HG03025 (cell line): ENCODE results near the gene CLMP.

Experiments used
- ATAC-seq: cut with Tn5 transposase; IDR thresholded peaks from one replicate; pipeline ENCODE4 v1.9.1; 2021; ENCODE audit warnings: mild to moderate bottlenecking, moderate library complexity; ENCODE audit not compliant: unreplicated experiment, low FRiP score

Gene CLMP

DNA sequence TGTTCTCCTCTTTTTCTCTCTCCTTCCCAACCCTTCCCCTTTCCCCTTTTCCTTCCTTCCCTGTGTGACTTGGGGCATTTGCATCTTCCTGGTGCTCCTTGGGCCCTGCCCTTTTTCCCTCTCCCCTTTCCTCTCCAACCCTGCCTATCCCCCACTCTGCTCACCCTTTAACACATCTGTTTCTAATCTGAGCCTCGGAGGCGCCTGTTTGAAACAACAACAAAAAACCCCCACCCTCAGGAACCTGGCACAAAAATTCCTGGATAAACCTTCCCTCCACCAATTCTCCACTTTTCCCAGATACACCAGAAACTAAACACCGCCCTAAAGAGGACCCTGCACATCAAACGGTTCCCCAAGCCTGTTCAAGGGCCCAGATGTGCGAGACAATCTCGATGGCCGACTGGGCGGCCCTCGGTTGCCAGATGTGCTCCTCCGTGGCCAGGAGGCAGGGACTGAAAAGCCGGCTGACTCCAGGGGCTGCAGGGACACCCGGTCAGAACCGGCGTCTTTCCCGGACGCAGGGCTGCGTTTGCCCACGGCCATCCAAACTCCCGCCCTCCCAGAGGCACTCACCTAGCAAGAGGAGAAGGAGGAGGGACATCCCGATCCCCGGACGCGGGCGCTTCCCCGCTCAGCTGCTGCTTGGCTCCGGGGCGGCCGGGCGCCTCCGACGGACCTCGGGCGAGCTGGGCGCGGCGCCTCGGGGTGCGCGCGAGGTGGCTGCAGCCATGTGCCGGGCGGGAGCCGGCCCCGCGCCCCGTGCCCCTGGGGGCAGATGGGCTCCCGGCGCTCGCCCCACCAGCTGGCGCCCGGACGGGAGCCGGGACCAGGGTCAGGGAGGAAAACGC lies 486 bp downstream of the CLMP start:
- no peak for ATAC-seq

- ATAC-seq = no peak
Measured at GRCh38 chr11:123193742-123194141, 1.3 kb downstream of the CLMP start.

DNA sequence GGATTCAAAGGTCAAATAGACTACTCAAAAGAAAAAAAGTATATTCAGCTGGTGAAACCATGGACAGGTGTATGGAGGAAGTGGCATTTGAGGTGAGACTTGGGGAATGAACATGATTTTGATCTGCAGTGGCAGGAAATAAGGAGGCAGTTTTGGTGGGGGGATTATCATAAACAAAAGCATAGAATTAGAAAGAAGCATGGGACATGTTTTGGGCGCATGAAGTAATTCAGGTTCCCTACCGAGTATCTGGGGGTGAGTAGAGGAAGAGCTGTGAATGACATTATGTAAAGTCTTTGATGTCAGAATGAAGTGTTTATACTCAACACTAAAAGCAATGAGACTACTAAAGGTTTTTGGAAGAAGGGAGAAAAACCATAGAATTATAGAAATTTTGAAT lies 3.1 kb downstream of the CLMP start:
- ATAC-seq = no peak

- no peak for ATAC-seq
Measured at GRCh38 chr11:123190518-123190917, 4.5 kb downstream of the CLMP start.

DNA sequence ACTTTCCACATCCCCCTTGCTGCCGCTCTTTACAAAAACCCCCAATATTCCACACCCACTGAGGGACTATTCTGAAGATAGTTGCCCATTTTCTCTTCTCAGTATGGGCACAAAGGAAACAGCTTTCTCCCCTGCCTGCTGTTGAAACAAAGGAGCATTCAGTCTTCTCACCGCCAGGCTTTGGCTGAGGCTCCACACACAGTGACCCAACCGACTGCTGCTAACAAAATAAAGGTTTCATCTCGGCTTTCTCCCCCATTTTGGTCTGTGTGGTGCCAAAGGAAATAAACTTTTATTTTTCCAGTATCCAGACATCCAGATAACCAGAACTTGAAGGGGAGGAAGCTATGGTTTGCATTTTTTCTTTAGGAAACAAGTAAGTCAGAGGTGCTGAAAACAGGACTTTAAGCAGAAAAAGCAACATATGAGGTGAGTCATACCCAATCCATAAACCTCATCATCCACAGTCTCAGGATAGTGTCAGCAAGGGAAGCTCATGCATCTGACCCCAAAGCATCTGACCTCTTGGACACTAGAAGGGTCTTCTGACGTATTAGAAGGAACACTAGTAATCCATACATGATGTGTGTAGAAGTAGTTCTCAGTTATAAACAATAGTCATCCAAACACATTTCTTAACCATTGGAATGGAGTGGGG lies 6.4 kb downstream of the CLMP start:
- ATAC-seq = no peak

DNA sequence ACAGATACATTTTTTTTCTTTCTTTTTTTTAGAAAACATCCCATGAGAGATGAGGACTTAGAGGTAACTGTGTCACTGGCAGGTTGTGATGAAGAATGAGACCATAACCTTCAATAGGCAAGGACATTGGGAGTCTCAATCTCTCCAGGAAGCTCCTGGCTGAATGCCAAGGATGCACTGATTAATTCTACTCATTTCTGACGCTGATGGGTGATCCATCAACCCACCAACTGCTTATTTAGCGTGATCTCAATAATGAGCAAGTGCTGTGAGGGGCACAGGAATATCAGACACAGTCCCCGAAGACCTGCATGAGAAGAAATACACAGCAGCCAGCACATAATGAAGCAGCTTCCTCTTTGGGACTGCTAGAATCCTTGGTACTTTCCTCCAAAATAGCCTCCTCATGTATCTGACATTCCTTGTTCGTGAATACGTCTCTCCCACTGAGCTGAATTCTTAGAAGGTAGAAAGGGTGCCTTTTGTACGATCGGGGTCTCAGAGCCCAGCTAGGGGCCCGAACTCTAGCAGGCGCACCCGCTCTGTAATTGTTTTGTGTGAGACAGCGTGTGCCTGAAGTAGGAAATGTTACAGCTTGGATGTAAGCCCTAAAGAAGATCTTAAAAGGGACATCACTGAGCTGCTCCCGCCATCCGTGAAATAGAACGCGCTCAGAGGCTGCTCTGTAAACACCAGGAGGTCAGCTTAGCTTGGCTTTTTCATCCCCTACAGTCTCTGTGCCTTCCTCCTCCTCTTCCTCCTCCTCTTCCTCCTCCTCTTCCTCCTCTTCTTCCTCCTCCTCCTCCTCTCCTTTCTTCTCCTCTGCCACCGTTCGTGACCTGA lies 7.2 kb downstream of the CLMP start:
- ATAC-seq = no peak

DNA sequence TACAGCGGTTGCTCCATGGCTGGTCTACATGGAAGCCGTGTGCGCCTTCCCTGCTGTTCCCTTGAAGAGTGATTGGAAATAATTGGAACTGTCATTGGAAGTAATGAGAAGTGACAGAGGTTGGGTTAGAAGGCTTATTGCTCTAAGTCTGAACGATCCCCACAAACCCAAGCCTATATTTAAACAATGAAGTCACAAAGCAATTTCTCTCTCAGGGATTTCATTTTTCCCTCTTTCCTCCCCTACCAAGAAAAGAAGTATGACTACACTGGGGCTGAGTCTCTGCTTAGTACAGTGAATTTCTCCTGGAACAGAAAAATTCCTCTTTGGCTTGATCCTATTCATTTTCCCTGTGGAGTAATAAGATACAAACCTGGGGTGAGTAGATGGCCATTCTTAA lies 7.8 kb downstream of the CLMP start:
- ATAC-seq = no peak

DNA sequence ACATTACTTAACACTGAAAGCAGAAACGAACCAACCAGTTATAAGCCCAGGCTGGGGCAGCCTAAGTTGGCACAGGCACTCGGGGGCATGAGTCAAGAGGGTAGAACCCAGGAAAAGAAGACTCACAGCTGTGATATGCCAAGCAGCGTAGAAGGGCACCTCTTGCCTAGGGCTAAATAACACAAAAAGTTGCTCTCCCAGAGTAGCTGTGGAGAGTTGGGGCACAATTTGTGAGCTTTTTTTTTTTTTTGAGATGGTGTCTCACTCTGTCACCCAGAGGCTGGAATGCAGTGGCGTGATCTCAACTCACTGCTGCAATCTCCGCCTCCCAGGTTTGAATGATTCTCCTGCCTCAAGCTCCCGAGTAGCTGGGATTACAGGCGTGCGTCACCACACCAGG lies 8.8 kb downstream of the CLMP start:
- no peak for ATAC-seq

DNA sequence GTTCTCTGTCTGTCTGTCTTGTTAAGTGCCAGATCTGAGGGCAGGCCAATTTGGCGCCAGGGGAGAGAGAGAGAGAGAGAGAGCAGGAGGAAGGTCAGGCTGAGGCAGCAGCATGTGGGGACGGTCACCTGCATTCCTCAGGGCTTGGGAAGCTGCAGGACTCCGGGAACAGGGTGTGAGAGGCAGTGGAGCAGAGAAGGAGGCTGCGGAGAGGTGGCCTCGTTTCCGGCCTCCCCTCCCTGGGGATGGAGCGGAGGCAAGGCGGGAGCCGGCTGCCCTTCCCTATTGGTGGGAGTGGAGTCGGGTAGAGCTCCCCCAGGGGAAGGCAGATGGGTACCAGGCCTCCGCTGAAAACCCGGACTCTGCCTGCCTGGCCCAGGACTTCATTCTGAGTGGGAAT lies 9.7 kb downstream of the CLMP start:
- ATAC-seq = no peak

GRCh38 chr11:123184531-123184930 lies 10.5 kb downstream of the CLMP start:
- ATAC-seq = no peak

GRCh38 chr11:123183391-123184099 lies 11.5 kb downstream of the CLMP start:
- no peak for ATAC-seq

DNA sequence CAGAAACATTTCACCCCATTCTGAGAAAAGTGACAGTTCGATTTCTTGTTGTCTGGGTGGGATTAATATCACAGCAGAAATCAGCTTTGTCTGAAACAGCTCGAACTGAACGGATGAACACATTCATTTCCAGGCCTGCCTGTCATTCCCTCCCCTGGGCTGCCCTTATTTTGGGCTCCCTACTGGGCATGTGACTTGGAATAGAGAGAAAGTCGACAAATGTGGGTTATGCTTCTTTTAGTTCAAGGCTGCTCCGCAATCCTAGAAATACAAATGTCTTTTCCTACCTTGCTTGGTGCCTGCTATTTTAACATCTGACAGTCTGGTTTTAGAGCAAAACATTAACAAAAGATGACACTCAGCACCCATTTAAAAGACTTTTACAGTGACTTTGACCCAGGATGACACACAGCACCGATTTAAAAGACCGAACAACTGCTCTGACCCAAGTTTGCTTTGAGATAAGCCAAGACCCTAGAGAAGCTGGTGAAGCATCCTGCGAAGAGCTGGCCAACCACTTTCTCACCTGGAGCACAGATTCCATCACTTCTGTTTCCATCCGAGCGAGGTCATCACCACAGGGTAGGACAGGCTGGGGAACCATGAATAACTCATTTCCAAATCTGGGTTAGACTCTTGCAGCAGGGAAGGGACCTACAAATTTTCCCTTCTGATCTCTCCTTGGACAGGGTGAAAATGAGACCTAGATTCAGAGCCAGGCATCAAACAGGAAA lies 13.1 kb downstream of the CLMP start:
- ATAC-seq = no peak

DNA sequence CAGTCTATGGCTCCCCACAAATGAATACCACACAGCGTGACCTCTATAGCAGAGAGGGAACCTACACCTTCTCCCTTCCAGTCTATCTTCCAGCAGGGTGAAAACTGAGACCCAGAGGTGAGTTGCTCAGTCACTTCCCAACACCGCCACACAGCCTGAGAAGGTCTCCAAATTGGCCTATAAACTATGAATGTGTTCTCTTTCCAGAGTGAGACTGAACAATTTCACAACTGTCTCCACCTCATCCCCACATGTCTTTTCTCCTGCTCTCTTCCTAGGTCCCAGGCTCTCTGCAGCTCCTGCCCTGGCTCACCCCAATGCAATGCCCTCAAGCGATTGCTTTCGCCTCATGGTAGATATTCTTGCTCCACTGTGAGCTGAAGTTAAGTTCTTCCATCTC lies 14.0 kb downstream of the CLMP start:
- ATAC-seq = no peak

GRCh38 chr11:123180574-123180973 lies 14.5 kb downstream of the CLMP start:
- ATAC-seq = no peak

GRCh38 chr11:123180166-123180565 lies 14.9 kb downstream of the CLMP start:
- ATAC-seq = no peak

- no peak for ATAC-seq
Measured at GRCh38 chr11:123179586-123179985, 15.5 kb downstream of the CLMP start.

DNA sequence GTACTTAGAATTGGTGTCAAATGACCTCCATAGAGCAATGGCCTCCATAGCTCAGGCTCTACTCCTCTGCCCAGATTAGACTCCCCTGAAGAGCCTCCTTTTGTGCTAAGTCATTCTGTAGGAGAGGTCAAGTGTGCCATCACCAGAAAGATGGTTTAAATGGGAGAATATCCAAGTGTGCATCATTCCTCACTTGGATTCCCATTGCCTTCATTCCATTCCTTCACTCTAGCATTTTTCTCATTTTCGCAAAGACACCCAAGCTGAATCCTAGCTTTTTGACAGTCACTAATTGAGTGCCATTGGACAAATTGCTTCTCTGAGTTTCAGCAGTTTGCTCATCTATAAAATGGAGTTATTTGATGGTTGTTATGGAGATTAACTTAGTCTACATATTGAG lies 16.9 kb downstream of the CLMP start:
- ATAC-seq = no peak

DNA sequence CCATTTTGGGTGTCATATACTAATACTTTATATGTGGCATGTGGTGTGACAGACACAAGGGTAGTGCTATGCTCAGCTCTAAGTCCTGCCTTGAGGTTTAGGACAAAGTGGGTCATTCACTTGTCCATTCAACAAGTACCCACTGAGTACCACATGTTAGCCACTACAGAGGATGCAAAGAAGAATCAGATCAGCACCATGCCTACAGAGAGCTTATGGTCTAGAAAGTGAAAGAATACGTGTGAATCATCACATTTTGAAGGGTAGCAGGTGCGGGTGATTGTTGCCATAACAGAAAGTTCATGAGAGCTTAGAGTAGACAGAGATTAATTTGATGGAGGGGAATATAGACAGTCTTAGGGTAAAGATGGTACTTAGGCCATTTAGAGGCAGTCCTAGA lies 18.3 kb downstream of the CLMP start:
- no peak for ATAC-seq

GRCh38 chr11:123174196-123175183 lies 20.6 kb downstream of the CLMP start:
- ATAC-seq = no peak
